DND-41 (cell line): Measurements from ENCODE around the gene SETD3.

ENCODE experiments used
- ATAC-seq: fragments of 200-7000 bp; cut with Tn5 transposase; 3 replicates; pipeline ENCODE4 v1.9.1; 2021; ENCODE audit warnings: low read depth; ENCODE audit not compliant: insufficient read depth
- DNase-seq: peaks from one replicate; pipeline ENCODE4 v3.0.0-alpha.2; 2020
- H2AFZ ChIP-seq: 2 replicates; pipeline ENCODE4 v1.6.0; 2012; ENCODE audit warnings: low read depth, low read length
- H3K27ac ChIP-seq: 2 replicates; pipeline ENCODE4 v1.5.1; 2012; ENCODE audit warnings: low read length, inconsistent platforms
- H3K27me3 ChIP-seq: fragments of 200-600 bp; sonication (generic); 2 replicates; pipeline ENCODE4 v1.6.0; 2012; ENCODE audit warnings: low read length, mild to moderate bottlenecking, inconsistent platforms; ENCODE audit not compliant: insufficient read depth, poor library complexity
- H3K36me3 ChIP-seq: 2 replicates; pipeline ENCODE4 v1.5.1; 2012; ENCODE audit warnings: low read length, inconsistent platforms; ENCODE audit not compliant: insufficient read depth
- H3K4me1 ChIP-seq: 2 replicates; pipeline ENCODE4 v1.5.1; 2012; ENCODE audit warnings: mild to moderate bottlenecking, low read length; ENCODE audit not compliant: insufficient read depth
- H3K4me2 ChIP-seq: 2 replicates; pipeline ENCODE4 v1.6.0; 2012; ENCODE audit warnings: mild to moderate bottlenecking, moderate library complexity, low read length, inconsistent platforms; ENCODE audit not compliant: insufficient read depth
- H3K4me3 ChIP-seq, 2 experiments: fragments of 200-600 bp in 1 of 2; shearing (Covaris generic) in 1 of 2; 2 replicates each; pipeline ENCODE4 v1.5.1; 2012 to 2016; ENCODE audit warnings: inconsistent platforms in 2 of 2, low read length in 2 of 2, mild to moderate bottlenecking in 2 of 2, low read depth in 1 of 2, moderate library complexity in 1 of 2
- H3K79me2 ChIP-seq: 2 replicates; pipeline ENCODE4 v1.6.0; 2012; ENCODE audit warnings: low read length, inconsistent platforms; ENCODE audit not compliant: insufficient read depth
- H3K9ac ChIP-seq: 2 replicates; pipeline ENCODE4 v1.6.0; 2012; ENCODE audit warnings: low read depth, mild to moderate bottlenecking, inconsistent platforms, low read length, moderate library complexity
- H3K9me3 ChIP-seq: 2 replicates; pipeline ENCODE4 v1.5.1; 2012; ENCODE audit warnings: low read length, moderate library complexity, mild to moderate bottlenecking, inconsistent platforms; ENCODE audit not compliant: insufficient read depth, severe bottlenecking
- H4K20me1 ChIP-seq: 2 replicates; pipeline ENCODE4 v1.6.0; 2012; ENCODE audit warnings: low read length; ENCODE audit not compliant: insufficient read depth
- EZH2 ChIP-seq: IDR thresholded peaks from 3 replicates; pipeline ENCODE4 v1.6.1; 2012; ENCODE audit warnings: borderline replicate concordance, low read depth, mild to moderate bottlenecking, moderate library complexity, low read length, inconsistent platforms; ENCODE audit not compliant: severe bottlenecking
- TF ChIP-seq, protein P1 (sequence below): IDR thresholded peaks from 2 replicates; pipeline ENCODE4 v1.5.1; 2012; ENCODE audit warnings: borderline replicate concordance, low read length, moderate library complexity, mild to moderate bottlenecking; ENCODE audit not compliant: poor library complexity, severe bottlenecking; ENCODE audit errors: extremely low read depth

Gene SETD3

DNA sequence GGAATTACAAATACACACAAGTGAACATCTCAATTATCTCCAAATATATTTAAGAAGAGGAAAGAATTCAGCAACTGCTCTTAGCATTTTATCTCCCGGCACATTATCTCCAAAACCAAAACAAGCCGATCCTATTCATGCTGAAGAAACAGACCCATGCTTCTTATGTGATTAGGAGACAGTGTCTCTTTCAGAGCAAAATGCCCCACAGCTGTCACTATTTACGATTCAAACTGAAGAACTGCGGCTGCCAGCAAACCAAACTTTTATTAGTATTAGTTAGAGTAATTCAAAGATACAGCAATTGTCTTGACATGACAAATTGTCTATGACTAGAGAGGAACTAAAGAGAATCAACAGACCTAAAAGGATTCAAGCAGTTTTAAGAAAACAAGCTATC, 79.4 kb downstream of the SETD3 start:
- ATAC-seq (no peak), DNase-seq (no peak)
- Histone ChIP-seq H2AFZ (no peak overlapping the region), H3K27me3 (no peaks in the 10 kb centered on the region), H3K9me3 (no peaks in the 10 kb centered on the region), H3K36me3 (peaks cover 73% of the 10 kb centered on the region), H3K4me3 (no peak overlapping the region), H3K4me1 (no peaks in the 10 kb centered on the region), H4K20me1 (no peaks in the 10 kb centered on the region), H3K9ac (no peak overlapping the region), H3K79me2 (no peaks in the 10 kb centered on the region), H3K27ac (no peak overlapping the region), H3K4me2 (no peak overlapping the region)
- TF ChIP-seq, protein P1, sequence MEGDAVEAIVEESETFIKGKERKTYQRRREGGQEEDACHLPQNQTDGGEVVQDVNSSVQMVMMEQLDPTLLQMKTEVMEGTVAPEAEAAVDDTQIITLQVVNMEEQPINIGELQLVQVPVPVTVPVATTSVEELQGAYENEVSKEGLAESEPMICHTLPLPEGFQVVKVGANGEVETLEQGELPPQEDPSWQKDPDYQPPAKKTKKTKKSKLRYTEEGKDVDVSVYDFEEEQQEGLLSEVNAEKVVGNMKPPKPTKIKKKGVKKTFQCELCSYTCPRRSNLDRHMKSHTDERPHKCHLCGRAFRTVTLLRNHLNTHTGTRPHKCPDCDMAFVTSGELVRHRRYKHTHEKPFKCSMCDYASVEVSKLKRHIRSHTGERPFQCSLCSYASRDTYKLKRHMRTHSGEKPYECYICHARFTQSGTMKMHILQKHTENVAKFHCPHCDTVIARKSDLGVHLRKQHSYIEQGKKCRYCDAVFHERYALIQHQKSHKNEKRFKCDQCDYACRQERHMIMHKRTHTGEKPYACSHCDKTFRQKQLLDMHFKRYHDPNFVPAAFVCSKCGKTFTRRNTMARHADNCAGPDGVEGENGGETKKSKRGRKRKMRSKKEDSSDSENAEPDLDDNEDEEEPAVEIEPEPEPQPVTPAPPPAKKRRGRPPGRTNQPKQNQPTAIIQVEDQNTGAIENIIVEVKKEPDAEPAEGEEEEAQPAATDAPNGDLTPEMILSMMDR = no peak
- no peak for TF ChIP-seq EZH2

DNA sequence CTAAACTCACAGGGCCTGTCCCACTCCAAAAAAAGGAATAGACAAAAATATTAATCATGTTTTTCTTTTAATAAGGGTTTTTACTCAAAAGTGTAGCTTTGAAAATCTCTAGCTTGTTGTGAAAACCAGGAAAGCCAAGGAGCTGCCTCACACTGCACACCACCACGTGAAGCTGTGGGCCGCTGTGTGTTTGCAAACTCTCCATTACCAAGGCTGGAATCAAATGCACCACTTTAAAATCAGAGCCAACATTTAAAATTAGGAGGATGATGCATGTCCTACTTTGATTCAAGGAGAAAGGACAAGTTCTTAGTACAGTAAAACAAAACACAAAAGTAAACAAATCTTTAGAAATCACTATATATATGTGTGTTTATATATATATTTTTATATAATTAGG, 83.0 kb downstream of the SETD3 start:
- no peak overlapping the region for H3K4me2 ChIP-seq
- TF ChIP-seq, protein P1 = no peak
- no peak for TF ChIP-seq EZH2
- H3K79me2 ChIP-seq = no peaks in the 10 kb centered on the region
- H2AFZ ChIP-seq = no peak overlapping the region
- no peaks in the 10 kb centered on the region for H3K9me3 ChIP-seq
- H4K20me1 ChIP-seq = peaks cover 9% of the 10 kb centered on the region; the same call in 1 of the 2 replicates
- peaks cover 66% of the 10 kb centered on the region for H3K36me3 ChIP-seq
- H3K4me1 ChIP-seq = no peaks in the 10 kb centered on the region
- H3K4me3 ChIP-seq = no peak overlapping the region
- DNase-seq = no peak
- no peak overlapping the region for H3K9ac ChIP-seq
- no peak for ATAC-seq
- H3K27me3 ChIP-seq = no peaks in the 10 kb centered on the region
- no peak overlapping the region for H3K27ac ChIP-seq

- DNase-seq (no peak), ATAC-seq (no peak)
- Histone ChIP-seq H3K4me2 (no peak overlapping the region), H3K79me2 (no peaks in the 10 kb centered on the region), H3K9ac (no peak overlapping the region), H3K27me3 (no peaks in the 10 kb centered on the region), H3K4me1 (no peaks in the 10 kb centered on the region), H3K27ac (no peak overlapping the region), H4K20me1 (peaks cover 16% of the 10 kb centered on the region; the same call in 1 of the 2 replicates), H2AFZ (no peak overlapping the region), H3K9me3 (no peaks in the 10 kb centered on the region), H3K36me3 (peaks cover 62% of the 10 kb centered on the region), H3K4me3 (no peak overlapping the region)
- TF ChIP-seq, protein P1 = no peak
- no peak for TF ChIP-seq EZH2
These were observed 84.6 kb downstream of the SETD3 start for GRCh38 chr14:99395909-99396530.
